ENCODE data around the gene FGGY.

FGGY gene

GRCh38 chr1:59520194-59520593, 223.3 kb downstream of the FGGY start:
- Histone ChIP-seq H3K79me2 (ENCODE audit: insufficient read depth, low read length) (no peaks in the 10 kb centered on the region), H3K36me3 (ENCODE audit: insufficient read depth, low read length) (no peaks in the 10 kb centered on the region), H3K9me3 (ENCODE audit: insufficient read depth, low read length, severe bottlenecking) (no peaks in the 10 kb centered on the region), H3K27me3 (ENCODE audit: insufficient read depth, low read length, poor library complexity) (no peaks in the 10 kb centered on the region), H2AFZ (ENCODE audit: low read depth, low read length) (no peak overlapping the region), H3K27ac (ENCODE audit: low read length) (no peak overlapping the region), H3K9ac (ENCODE audit: low read depth, low read length) (no peak overlapping the region), H3K4me1 (ENCODE audit: insufficient read depth, low read length) (no peaks in the 10 kb centered on the region), H3K4me2 (ENCODE audit: insufficient read depth, low read length) (no peak overlapping the region), H3K4me3 (ENCODE audit: low read depth in 1 of 2, low read length in 2 of 2) (no peak overlapping the region), H4K20me1 (ENCODE audit: insufficient read depth, low read length) (no peaks in the 10 kb centered on the region)
- DNase-seq (no peak), ATAC-seq (ENCODE audit: insufficient read depth, low read depth) (no peak)
- TF ChIP-seq, protein P1, sequence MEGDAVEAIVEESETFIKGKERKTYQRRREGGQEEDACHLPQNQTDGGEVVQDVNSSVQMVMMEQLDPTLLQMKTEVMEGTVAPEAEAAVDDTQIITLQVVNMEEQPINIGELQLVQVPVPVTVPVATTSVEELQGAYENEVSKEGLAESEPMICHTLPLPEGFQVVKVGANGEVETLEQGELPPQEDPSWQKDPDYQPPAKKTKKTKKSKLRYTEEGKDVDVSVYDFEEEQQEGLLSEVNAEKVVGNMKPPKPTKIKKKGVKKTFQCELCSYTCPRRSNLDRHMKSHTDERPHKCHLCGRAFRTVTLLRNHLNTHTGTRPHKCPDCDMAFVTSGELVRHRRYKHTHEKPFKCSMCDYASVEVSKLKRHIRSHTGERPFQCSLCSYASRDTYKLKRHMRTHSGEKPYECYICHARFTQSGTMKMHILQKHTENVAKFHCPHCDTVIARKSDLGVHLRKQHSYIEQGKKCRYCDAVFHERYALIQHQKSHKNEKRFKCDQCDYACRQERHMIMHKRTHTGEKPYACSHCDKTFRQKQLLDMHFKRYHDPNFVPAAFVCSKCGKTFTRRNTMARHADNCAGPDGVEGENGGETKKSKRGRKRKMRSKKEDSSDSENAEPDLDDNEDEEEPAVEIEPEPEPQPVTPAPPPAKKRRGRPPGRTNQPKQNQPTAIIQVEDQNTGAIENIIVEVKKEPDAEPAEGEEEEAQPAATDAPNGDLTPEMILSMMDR (IDR thresholded peaks at IDR 0.05; ENCODE audit: borderline replicate concordance, extremely low read depth, low read length, poor library complexity, severe bottlenecking), result no peak
- no peak for TF ChIP-seq EZH2 (IDR thresholded peaks at IDR 0.05; ENCODE audit: borderline replicate concordance, low read depth, low read length, severe bottlenecking)

- Histone ChIP-seq H3K9ac (ENCODE audit: low read depth, low read length) (no peak overlapping the region), H3K4me3 (ENCODE audit: low read depth in 1 of 2, low read length in 2 of 2) (no peak overlapping the region), H3K27ac (ENCODE audit: low read length) (no peak overlapping the region), H2AFZ (ENCODE audit: low read depth, low read length) (no peak overlapping the region), H3K79me2 (ENCODE audit: insufficient read depth, low read length) (no peaks in the 10 kb centered on the region), H3K4me2 (ENCODE audit: insufficient read depth, low read length) (no peak overlapping the region), H3K36me3 (ENCODE audit: insufficient read depth, low read length) (no peaks in the 10 kb centered on the region), H3K9me3 (ENCODE audit: insufficient read depth, low read length, severe bottlenecking) (no peaks in the 10 kb centered on the region), H3K4me1 (ENCODE audit: insufficient read depth, low read length) (no peaks in the 10 kb centered on the region), H4K20me1 (ENCODE audit: insufficient read depth, low read length) (no peaks in the 10 kb centered on the region), H3K27me3 (ENCODE audit: insufficient read depth, low read length, poor library complexity) (no peaks in the 10 kb centered on the region)
- ATAC-seq (ENCODE audit: insufficient read depth, low read depth) (no peak), DNase-seq (no peak)
- no peak for TF ChIP-seq EZH2 (IDR thresholded peaks at IDR 0.05; ENCODE audit: borderline replicate concordance, low read depth, low read length, severe bottlenecking)
- TF ChIP-seq, protein P1 (IDR thresholded peaks at IDR 0.05; ENCODE audit: borderline replicate concordance, extremely low read depth, low read length, poor library complexity, severe bottlenecking), result no peak
Observed at GRCh38 chr1:59520827-59521418, 224.0 kb downstream of the FGGY start.

DNA sequence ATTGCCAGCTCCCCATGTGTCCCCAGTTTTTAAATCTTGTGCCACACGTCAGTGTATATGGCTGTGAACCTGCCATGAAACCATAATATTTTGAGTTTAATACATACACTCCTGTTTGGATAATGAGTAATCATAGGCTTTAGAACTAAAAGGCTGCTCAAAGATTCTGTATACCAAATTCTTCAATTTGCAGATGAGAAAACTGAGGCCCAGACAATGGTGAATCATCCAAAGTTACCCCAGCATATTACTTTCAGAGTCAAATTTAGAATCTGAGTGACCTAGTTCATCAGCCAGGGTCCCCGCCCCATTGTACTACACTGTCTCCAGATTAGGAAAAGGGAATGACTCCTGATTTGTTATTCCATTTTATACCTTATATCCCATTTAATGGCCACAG, 224.6 kb downstream of the FGGY start:
- Histone ChIP-seq H3K79me2 (ENCODE audit: insufficient read depth, low read length) (no peaks in the 10 kb centered on the region), H3K27me3 (ENCODE audit: insufficient read depth, low read length, poor library complexity) (no peaks in the 10 kb centered on the region), H3K36me3 (ENCODE audit: insufficient read depth, low read length) (no peaks in the 10 kb centered on the region), H4K20me1 (ENCODE audit: insufficient read depth, low read length) (no peaks in the 10 kb centered on the region), H2AFZ (ENCODE audit: low read depth, low read length) (no peak overlapping the region), H3K9ac (ENCODE audit: low read depth, low read length) (no peak overlapping the region), H3K9me3 (ENCODE audit: insufficient read depth, low read length, severe bottlenecking) (no peaks in the 10 kb centered on the region), H3K27ac (ENCODE audit: low read length) (no peak overlapping the region), H3K4me2 (ENCODE audit: insufficient read depth, low read length) (no peak overlapping the region), H3K4me1 (ENCODE audit: insufficient read depth, low read length) (no peaks in the 10 kb centered on the region), H3K4me3 (ENCODE audit: low read depth in 1 of 2, low read length in 2 of 2) (no peak overlapping the region)
- DNase-seq (no peak), ATAC-seq (ENCODE audit: insufficient read depth, low read depth) (no peak)
- TF ChIP-seq, protein P1 (IDR thresholded peaks at IDR 0.05; ENCODE audit: borderline replicate concordance, extremely low read depth, low read length, poor library complexity, severe bottlenecking), result no peak
- no peak for TF ChIP-seq EZH2 (IDR thresholded peaks at IDR 0.05; ENCODE audit: borderline replicate concordance, low read depth, low read length, severe bottlenecking)

Data from DND-41 (cell line).